K562 (cell line): ENCODE measurements around the gene SACM1L. TPM values are rescaled to one million over a fixed set of nuclear protein-coding genes. Genes with fewer than 3 reads are reported as not detected.

Experiments
- ATAC-seq: fragments of 200-7000 bp; cut with Tn5 transposase; 3 replicates; pipeline ENCODE4 v1.9.1; 2020; ENCODE audit warnings: moderate library complexity
- BruUV-seq: library from RNA; stranded (reverse); fragments of 400-500 nt; replicated peaks from 2 replicates; lab custom pipeline; 2021; lab: Mats Ljungman, UMichigan
- CTCF ChIA-PET: fragments of 300-600 bp; formaldehyde crosslinking; extraction: SDS; loops from one replicate; lab custom pipeline; 2021; ENCODE audit warnings: low intra/inter-chr PET ratio; lab: Yijun Ruan, JAX
- POLR2A ChIA-PET: fragments of 300-600, 350-650 bp; sonication (Branson Sonifier 250); formaldehyde crosslinking; extraction: SDS; loops from one replicate; lab custom pipeline; 2021; ENCODE audit warnings: antibody characterized with exemption, inconsistent platforms; lab: Yijun Ruan, JAX
- DNase-seq, 4 experiments: peaks; one replicate each; pipeline versions ENCODE4 v3.0.0 to v3.0.0-alpha.2; 2011 to 2018; ENCODE audit warnings: low spot score in 3 of 4, mixed read lengths in 3 of 4; ENCODE audit errors: extremely low read depth in 1 of 4
- FAIRE-seq: peaks from 2 replicates; lab custom pipeline; 2011; peaks lifted over from hg19 to GRCh38; lab: Jason Lieb, UNC
- H2AFZ ChIP-seq: 2 replicates; pipeline ENCODE4 v1.6.0; 2011; ENCODE audit warnings: low read depth, low read length, control low read depth, inconsistent platforms
- H3K27ac ChIP-seq: fragments of 200-600 bp; 3 replicates; pipeline ENCODE4 v1.8.0; 2011; ENCODE audit warnings: low read depth, mild to moderate bottlenecking, control low read depth, inconsistent platforms, low read length, moderate library complexity, mixed read lengths; ENCODE audit errors: extremely low read depth
- H3K27me3 ChIP-seq, 2 experiments: fragments of 300-600 bp in 1 of 2; 2 replicates in 1 of 2; 3 replicates in 1 of 2; pipeline versions ENCODE4 v1.6.0 to v1.8.0; 2011; ENCODE audit warnings: inconsistent platforms in 2 of 2, low read length in 2 of 2, mild to moderate bottlenecking in 1 of 2, mixed read lengths in 1 of 2, moderate library complexity in 1 of 2; ENCODE audit not compliant: control insufficient read depth in 2 of 2, insufficient read depth in 2 of 2
- H3K36me3 ChIP-seq: fragments of 300-600 bp; 3 replicates; pipeline ENCODE4 v1.8.0; 2011; ENCODE audit warnings: mild to moderate bottlenecking, low read length, inconsistent platforms; ENCODE audit not compliant: control insufficient read depth, insufficient read depth
- H3K4me1 ChIP-seq, 2 experiments: fragments of 200-600 bp in 1 of 2; replicated peaks in 1 of 2; 2 replicates in 1 of 2; 3 replicates in 1 of 2; pipeline versions ENCODE4 v1.5.1 to v1.8.0; 2011; ENCODE audit warnings: inconsistent platforms in 2 of 2, low read length in 2 of 2, mild to moderate bottlenecking in 1 of 2, mixed read lengths in 1 of 2, moderate library complexity in 1 of 2; ENCODE audit not compliant: control insufficient read depth in 2 of 2, insufficient read depth in 2 of 2
- H3K4me2 ChIP-seq: 2 replicates; pipeline ENCODE4 v1.6.1; 2011; ENCODE audit warnings: low read length, control low read depth, inconsistent platforms, mixed read lengths; ENCODE audit not compliant: insufficient read depth
- H3K4me3 ChIP-seq: fragments of 200-600 bp; sonication (generic), shearing (Covaris generic); 2 replicates; pipeline ENCODE4 v1.5.1; 2016; ENCODE audit warnings: control low read depth, inconsistent platforms
- H3K79me2 ChIP-seq: fragments of 200-600 bp; 3 replicates; pipeline ENCODE4 v1.8.0; 2011; ENCODE audit warnings: low read length, inconsistent platforms; ENCODE audit not compliant: control insufficient read depth, insufficient read depth
- H3K9ac ChIP-seq, 2 experiments: 2 replicates each; pipeline versions ENCODE4 v1.6.0 to v1.6.1; 2011; ENCODE audit warnings: low read depth in 2 of 2, low read length in 2 of 2, control low read depth in 1 of 2, inconsistent platforms in 1 of 2, mild to moderate bottlenecking in 1 of 2, mixed read lengths in 1 of 2; ENCODE audit not compliant: insufficient read depth in 1 of 2
- H3K9me1 ChIP-seq: one replicate; pipeline ENCODE4 v1.6.0; 2011; ENCODE audit warnings: inconsistent platforms, mild to moderate bottlenecking, low read length, moderate library complexity; ENCODE audit not compliant: control insufficient read depth, insufficient read depth
- H3K9me3 ChIP-seq: replicated peaks from 2 replicates; pipeline ENCODE4 v1.5.1; 2011; ENCODE audit warnings: low read depth, low read length, inconsistent platforms; ENCODE audit not compliant: control insufficient read depth, insufficient read depth
- H4K20me1 ChIP-seq: replicated peaks from 2 replicates; pipeline ENCODE4 v1.6.1; 2011; ENCODE audit warnings: low read length, inconsistent platforms, mixed read lengths; ENCODE audit not compliant: control insufficient read depth, insufficient read depth
- C11orf30 ChIP-seq: fragments of 450-650 bp; IDR thresholded peaks from 2 replicates; pipeline ENCODE4 v1.6.1; 2016; ENCODE audit warnings: low read depth, mild to moderate bottlenecking
- CBX1 ChIP-seq: sonication (generic); IDR thresholded peaks from 2 replicates; pipeline ENCODE4 v1.6.1; 2016; ENCODE audit warnings: antibody characterized with exemption, low read depth, mild to moderate bottlenecking
- GATA2 ChIP-seq: sonication (generic); formaldehyde crosslinking; IDR thresholded peaks from 2 replicates; pipeline ENCODE4 v1.4.0; 2020; ENCODE audit warnings: mild to moderate bottlenecking, missing genetic modification reagents
- KLF10 ChIP-seq: fragments of 250-450 bp; sonication (Bioruptor Pico); IDR thresholded peaks from 2 replicates; pipeline ENCODE4 v1.6.1; 2021; ENCODE audit warnings: matching md5 sums
- MAFG ChIP-seq: fragments of 450-650 bp; conservative IDR thresholded peaks from 2 replicates; pipeline ENCODE4 v1.6.1; 2016; ENCODE audit warnings: missing genetic modification characterization, missing compliant biosample characterization
- NFE2 ChIP-seq: IDR thresholded peaks from 2 replicates; pipeline ENCODE4 v1.6.1; 2014; ENCODE audit warnings: antibody characterized with exemption, low read depth
- TAF15 ChIP-seq: fragments of 200-400 bp; formaldehyde crosslinking; IDR thresholded peaks from 2 replicates; pipeline ENCODE4 v1.6.1; 2017; ENCODE audit warnings: mild to moderate bottlenecking, low read depth, low read length, moderate library complexity
- TCFL5 ChIP-seq: fragments of 250-450 bp; sonication (Bioruptor Pico); conservative IDR thresholded peaks from 2 replicates; pipeline ENCODE4 v1.6.1; 2021; ENCODE audit warnings: mild to moderate bottlenecking, moderate library complexity, matching md5 sums
- ZNF316 ChIP-seq: fragments of 450-650 bp; IDR thresholded peaks from 2 replicates; pipeline ENCODE4 v1.6.1; 2016
- ZNF77 ChIP-seq: fragments of 250-450 bp; sonication (Bioruptor Pico); IDR thresholded peaks from 2 replicates; pipeline ENCODE4 v1.5.0; 2020
- WGBS: fragments of 100-300 bp; shearing (Covaris generic); methylation state at CpG from one replicate; pipeline ENCODE4 v1.1.6; 2016; ENCODE audit warnings: low coverage, mixed read lengths; ENCODE audit not compliant: insufficient coverage; ENCODE audit errors: missing lambda C conversion rate; 5-methylcytosine and 5-hydroxymethylcytosine counted together
- in situ Hi-C: fragments of 300-500 bp; cut with MboI; formaldehyde crosslinking; loops from 4 replicates; pipeline ENCODE4 v1.15.0; 2018; ENCODE audit warnings: inconsistent platforms, mixed read lengths
- intact Hi-C: fragments of 100-400 bp; cut with micrococcal nuclease; formaldehyde crosslinking; loops from 2 replicates; pipeline ENCODE4 v1.14.2; 2022
- polyA plus RNA-seq, 8 experiments: library from polyadenylated mRNA; depleted of rRNA in 4 of 8; stranded (reverse) in 5 of 8; unstranded in 3 of 8; fragments of >200 nt; fragmentation: Nextera tagmentation in 2 of 8; fragmentation: Illumina TruSeq in 1 of 8; extraction: Ambion mirVana in 2 of 8; extraction: Trizol in 1 of 8; gene quantifications; 2 replicates each; pipeline versions ENCODE4 v1.2.1 to v1.2.3, GENCODE V29; 2011 to 2014; ENCODE audit warnings: inconsistent platforms in 1 of 8, missing spikeins in 1 of 8
- total RNA-seq, 7 experiments: library from RNA; depleted of rRNA in 6 of 7; stranded (reverse); fragments of >200 nt in 6 of 7; fragmentation: Illumina TruSeq in 2 of 7; extraction: Trizol in 2 of 7; gene quantifications; 2 replicates each; pipeline versions ENCODE4 v1.2.1 to v1.2.3, GENCODE V29; 2011 to 2021; ENCODE audit warnings: low replicate concordance in 1 of 7

SACM1L gene
- total and polyA plus RNA-seq, 9 of the 15 experiments (the other 6 are each of a cell fraction or from before 2014, with no cell fraction given), result 25.7 to 67.2 (median 40.3) TPM

DNA sequence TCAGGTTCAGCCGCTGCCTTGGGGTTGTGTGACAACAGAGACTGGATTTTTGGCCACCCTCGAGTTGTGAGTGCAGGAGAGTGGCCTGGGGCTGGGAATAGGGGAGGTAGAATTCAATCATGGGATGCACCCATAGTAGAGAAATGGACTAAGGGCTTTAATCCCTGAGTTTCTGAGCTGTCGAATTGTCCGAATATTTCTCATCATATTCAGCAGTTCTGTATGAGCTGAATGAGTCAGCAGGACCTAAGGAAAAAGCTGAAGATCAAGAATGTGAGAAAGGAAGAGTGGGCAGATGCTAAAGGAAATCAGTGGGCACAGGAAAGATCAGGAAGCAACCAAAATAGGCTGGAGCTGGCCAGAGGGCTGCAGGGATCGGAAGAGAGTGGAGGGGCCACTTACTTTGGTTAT is 44.4 kb upstream of the SACM1L start:
- intact Hi-C loops, result loop anchor here (5.0 kb wide), 1 partner anchor 52 kb away; the partner anchor contains the start of gene LIMD1
- POLR2A ChIA-PET, result interaction anchor here (1.0 to 1.5 kb wide), 7 partner anchors 8 to 21 kb away, joined by 3 to 7 read pairs (median 4); no protein-coding TSS in a partner anchor
- BruUV-seq, result no TSS peak

GRCh38 chr3:45646051-45646585 is 43.1 kb upstream of the SACM1L start:
- TF ChIP-seq TAF15 (0 out of 2 replicates have a peak, but pooled peaks have one; percentile 42), KLF10 (no peak)
- 85% methylated on average over 6 of the region's 6 CpGs for WGBS
- H3K4me1 ChIP-seq, result peaks cover 3 to 8% of the 10 kb centered on the region in 2 experiments; a peak in 4 of 5 replicates
- in situ Hi-C loops, result no loop called here
- H3K36me3 ChIP-seq, result peaks cover 14% of the 10 kb centered on the region; the same call in 2 of the 3 replicates
- H3K27ac ChIP-seq, result no peak overlapping the region; the same call in 2 of the 3 replicates
- ATAC-seq (peak; percentile 47), DNase-seq (no peak), FAIRE-seq (no peak)
- H2AFZ ChIP-seq, result no peak overlapping the region
- H3K9me1 ChIP-seq, result no peaks in the 10 kb centered on the region
- H3K79me2 ChIP-seq, result peaks cover 9% of the 10 kb centered on the region; the same call in 2 of the 3 replicates
- no peaks in the 10 kb centered on the region for H3K27me3 ChIP-seq
- intact Hi-C loops, result no loop called here
- BruUV-seq, result no TSS peak
- H3K4me2 ChIP-seq, result no peak overlapping the region
- ChIA-PET CTCF (no interaction called here), POLR2A (interaction anchor here (0.6 to 1.5 kb wide), 3 partner anchors 15 to 679 kb away, joined by 3 to 7 read pairs (median 3); no protein-coding TSS in a partner anchor)
- peak overlapping the region in 1 of 2 experiments; percentile 49; a peak in 1 of 4 replicates for H3K9ac ChIP-seq
- no peak overlapping the region for H3K4me3 ChIP-seq
- no peaks in the 10 kb centered on the region for H4K20me1 ChIP-seq
- H3K9me3 ChIP-seq, result no peaks in the 10 kb centered on the region

More for the DNA sequence above, 44.4 kb upstream of the SACM1L start:
- Histone ChIP-seq H3K36me3 (peaks cover 17% of the 10 kb centered on the region; the same call in 2 of the 3 replicates), H3K4me1 (peaks cover 8 to 22% of the 10 kb centered on the region in 2 experiments), H3K9ac (peak overlapping the region in 1 of 2 experiments; percentile 49; a peak in 1 of 4 replicates), H3K79me2 (peaks cover 17% of the 10 kb centered on the region), H2AFZ (no peak overlapping the region), H3K9me3 (no peaks in the 10 kb centered on the region), H3K27ac (no peak overlapping the region), H4K20me1 (no peaks in the 10 kb centered on the region), H3K4me3 (no peak overlapping the region), H3K27me3 (no peaks in the 10 kb centered on the region), H3K9me1 (no peaks in the 10 kb centered on the region), H3K4me2 (no peak overlapping the region)
- no peak for DNase-seq
- no peak for ATAC-seq
- CTCF ChIA-PET, result no interaction called here
- TF ChIP-seq CBX1 (no peak), NFE2 (peak; percentile 68), TCFL5 (no peak), C11orf30 (peak; percentile 45), ZNF316 (peak; percentile 56), ZNF77 (CRISPR knock-in tag) (no peak), MAFG (peak; percentile 52), GATA2 (CRISPR knock-in tag) (no peak)
- in situ Hi-C loops, result no loop called here
- no peak for FAIRE-seq
- WGBS, result 76% methylated on average over 5 of the region's 5 CpGs
